ENCODE results near the gene CXorf66. TPM values are rescaled to one million over a fixed set of nuclear protein-coding genes. Genes with fewer than 3 reads are reported as not detected.

CXorf66 gene
- total and polyA plus RNA-seq, 2 of the 13 experiments (the other 11 are each of a cell fraction or from before 2014, with no cell fraction given) = not detected

- Histone ChIP-seq H3K36me3 (replicated peaks in 1 of 2; ENCODE audit: control insufficient read depth in 1 of 2, insufficient read depth in 2 of 2, low read length in 2 of 2) (no peaks in the 10 kb centered on the region), H3K4me1 (ENCODE audit: insufficient read depth, low read length) (no peaks in the 10 kb centered on the region), H3K27ac (ENCODE audit: extremely low read length, insufficient read depth, low read length) (no peak overlapping the region), H3K4me2 (ENCODE audit: low read depth, low read length) (no peak overlapping the region), H4K20me1 (ENCODE audit: insufficient read depth, low read length) (no peaks in the 10 kb centered on the region), H2AFZ (ENCODE audit: low read length) (no peak overlapping the region), H3K9ac (ENCODE audit: insufficient read depth, low read depth, low read length) (no peak overlapping the region), H3K4me3 (replicated peaks in 1 of 3; ENCODE audit: insufficient read depth in 1 of 3, low read depth in 2 of 3, low read length in 3 of 3) (no peak overlapping the region), H3K79me2 (ENCODE audit: insufficient read depth, low read length) (no peaks in the 10 kb centered on the region), H3K9me3 (ENCODE audit: low read length) (no peaks in the 10 kb centered on the region), H3K27me3 (ENCODE audit: control insufficient read depth in 1 of 2, insufficient read depth in 2 of 2, low read length in 2 of 2) (no peaks in the 10 kb centered on the region)
- WGBS (ENCODE audit: low lambda C conversion rate) = 18% methylated on average over 5 of the region's 5 CpGs
- in situ Hi-C loops (cut with HindIII; ENCODE audit: extremely low pct_ligation_motif_present, low pct_unique_long_range_greater_than_20kb) (no loop called here), intact Hi-C loops (cut with micrococcal nuclease; ENCODE audit: unreplicated experiment) (no loop called here)
- TF ChIP-seq ZNF775 (CRISPR knock-in tag; IDR thresholded peaks at IDR 0.05; ENCODE audit: borderline replicate concordance) = no peak
- DNase-seq (ENCODE audit: low spot score) (no peak), FAIRE-seq (no peak), ATAC-seq (no peak)
- no TSS peak for BruUV-seq (replicated peaks)
- ChIA-PET CTCF (ENCODE audit: low intra/inter-chr PET ratio, low total read pairs) (no interaction called here), POLR2A (no interaction called here)
These were observed 6.8 kb upstream of the CXorf66 start for GRCh38 chrX:139972113-139972512.

GRCh38 chrX:139971394-139971749, 6.1 kb upstream of the CXorf66 start:
- Histone ChIP-seq H3K4me3 (replicated peaks in 1 of 3; ENCODE audit: insufficient read depth in 1 of 3, low read depth in 2 of 3, low read length in 3 of 3) (no peak overlapping the region), H3K4me2 (ENCODE audit: low read depth, low read length) (no peak overlapping the region), H3K4me1 (ENCODE audit: insufficient read depth, low read length) (no peaks in the 10 kb centered on the region), H2AFZ (ENCODE audit: low read length) (no peak overlapping the region), H4K20me1 (ENCODE audit: insufficient read depth, low read length) (no peaks in the 10 kb centered on the region), H3K9ac (ENCODE audit: insufficient read depth, low read depth, low read length) (no peak overlapping the region), H3K36me3 (replicated peaks in 1 of 2; ENCODE audit: control insufficient read depth in 1 of 2, insufficient read depth in 2 of 2, low read length in 2 of 2) (no peaks in the 10 kb centered on the region), H3K79me2 (ENCODE audit: insufficient read depth, low read length) (no peaks in the 10 kb centered on the region), H3K27ac (ENCODE audit: extremely low read length, insufficient read depth, low read length) (no peak overlapping the region), H3K9me3 (ENCODE audit: low read length) (no peaks in the 10 kb centered on the region), H3K27me3 (ENCODE audit: control insufficient read depth in 1 of 2, insufficient read depth in 2 of 2, low read length in 2 of 2) (no peaks in the 10 kb centered on the region)
- ChIA-PET CTCF (ENCODE audit: low intra/inter-chr PET ratio, low total read pairs) (no interaction called here), POLR2A (no interaction called here)
- ATAC-seq = no peak
- in situ Hi-C loops (cut with HindIII; ENCODE audit: extremely low pct_ligation_motif_present, low pct_unique_long_range_greater_than_20kb) = no loop called here
- intact Hi-C loops (cut with micrococcal nuclease; ENCODE audit: unreplicated experiment) = no loop called here
- 42% methylated on average over 9 of the region's 10 CpGs for WGBS (ENCODE audit: low lambda C conversion rate)
- no peak for FAIRE-seq
- no peak for DNase-seq (ENCODE audit: low spot score)
- BruUV-seq (replicated peaks) = no TSS peak
- TF ChIP-seq GATAD1 (CRISPR knock-in tag; IDR thresholded peaks at IDR 0.05) = no peak
- TF ChIP-seq ZFP36 (IDR thresholded peaks at IDR 0.05; ENCODE audit: borderline replicate concordance, low read depth, low read length, partially characterized antibody) = no peak
- TF ChIP-seq KLF6 (CRISPR knock-in tag; IDR thresholded peaks at IDR 0.05) = no peak
- TF ChIP-seq ZNF33A (CRISPR knock-in tag; IDR thresholded peaks at IDR 0.05; ENCODE audit: borderline replicate concordance) = no peak
- no peak for TF ChIP-seq GABPB1 (CRISPR knock-in tag; IDR thresholded peaks at IDR 0.05)
- no peak for TF ChIP-seq DDIT3 (CRISPR knock-in tag; IDR thresholded peaks at IDR 0.05)
- no peak for TF ChIP-seq ZNF143 (CRISPR knock-in tag; IDR thresholded peaks at IDR 0.05)
- no peak for TF ChIP-seq ZNF17 (CRISPR knock-in tag; IDR thresholded peaks at IDR 0.05)
- TF ChIP-seq HNRNPUL1 (IDR thresholded peaks at IDR 0.05; ENCODE audit: low read depth, low read length) = no peak
- TF ChIP-seq ZC3H13 (CRISPR knock-in tag; IDR thresholded peaks at IDR 0.05) = no peak
- TF ChIP-seq NR2C2 (CRISPR knock-in tag; IDR thresholded peaks at IDR 0.05; ENCODE audit: borderline replicate concordance) = no peak
- TF ChIP-seq HOMEZ (CRISPR knock-in tag; IDR thresholded peaks at IDR 0.05; ENCODE audit: low read depth) = no peak
- TF ChIP-seq FOXO4 (CRISPR knock-in tag; conservative IDR thresholded peaks at IDR 0.05) = no peak
- TF ChIP-seq ZBTB14 (CRISPR knock-in tag; IDR thresholded peaks at IDR 0.05) = no peak
